Measurements from ENCODE around the gene NME3.

The NME3 gene

DNA sequence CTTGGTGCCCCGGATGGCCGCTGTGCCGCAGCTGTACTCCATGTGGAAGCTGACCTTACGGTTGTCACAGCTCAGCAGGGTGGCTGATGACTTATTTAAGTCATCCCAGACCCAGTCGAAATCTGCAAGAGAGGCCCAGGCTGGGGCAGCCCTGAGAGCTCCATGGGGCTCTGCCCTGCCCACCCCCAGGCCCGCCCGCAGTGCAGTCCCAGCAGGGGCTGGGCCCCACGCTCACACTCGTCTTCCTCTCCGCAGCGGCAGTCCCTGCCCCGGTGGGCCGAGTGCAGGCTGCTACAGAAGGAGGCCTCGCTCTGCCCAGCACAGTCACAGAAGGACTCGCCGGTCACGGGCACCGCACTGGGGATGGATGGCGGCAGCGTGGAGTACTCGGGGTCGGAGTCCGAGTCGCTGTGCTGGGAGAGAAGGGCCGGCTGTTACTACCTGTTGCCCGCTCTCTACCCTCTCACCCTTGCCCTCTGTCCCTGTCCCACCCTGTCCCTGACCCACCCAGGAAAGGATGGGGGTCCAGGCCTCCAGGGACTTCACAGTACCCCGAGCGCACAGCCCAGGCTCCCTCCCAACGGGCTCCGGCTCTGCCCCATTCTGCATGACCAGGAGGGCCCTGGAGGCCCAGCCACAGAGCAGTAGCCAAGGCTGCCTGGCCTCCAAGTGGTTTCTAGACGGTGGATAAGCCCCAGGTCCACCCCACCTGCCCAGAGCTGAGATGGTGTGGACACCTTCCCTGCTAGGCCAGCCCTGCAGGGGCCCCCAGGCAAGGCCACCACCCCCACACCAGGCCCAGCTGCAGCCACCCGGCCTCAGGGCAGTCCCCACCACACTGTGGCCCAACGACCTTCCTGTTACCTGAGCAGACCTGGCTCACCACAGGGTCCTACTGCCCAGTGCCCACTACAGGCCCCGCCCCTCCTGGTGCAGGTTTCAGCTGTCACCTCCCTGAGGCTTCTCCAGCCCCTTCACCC lies 7.1 kb upstream of the NME3 start:
- peaks cover 29 to 48% (median 41%) of the 10 kb centered on the region in 10 experiments for H3K4me1 ChIP-seq
- no peak overlapping the region for H3K4me3 ChIP-seq
- no peak overlapping the region for H3K27ac ChIP-seq
- no peaks in the 10 kb centered on the region for H3K9me3 ChIP-seq (replicated peaks in 1 of 11)
- H3K27me3 ChIP-seq: no peaks in the 10 kb centered on the region
- peaks cover 48 to 67% (median 60%) of the 10 kb centered on the region in 11 experiments for H3K36me3 ChIP-seq
- peaks cover 80 to 91% (median 83%) of the 10 kb centered on the region in 11 experiments for H4K20me1 ChIP-seq
- no peak overlapping the region for H3K4me2 ChIP-seq
- TF ChIP-seq Cebpa-rat (IDR thresholded peaks at IDR 0.05): no peak
- H3K9ac ChIP-seq: peak overlapping the region in 6 of 11 experiments; percentile 1 to 41 (median 24); a peak in 7 of 22 replicates

DNA sequence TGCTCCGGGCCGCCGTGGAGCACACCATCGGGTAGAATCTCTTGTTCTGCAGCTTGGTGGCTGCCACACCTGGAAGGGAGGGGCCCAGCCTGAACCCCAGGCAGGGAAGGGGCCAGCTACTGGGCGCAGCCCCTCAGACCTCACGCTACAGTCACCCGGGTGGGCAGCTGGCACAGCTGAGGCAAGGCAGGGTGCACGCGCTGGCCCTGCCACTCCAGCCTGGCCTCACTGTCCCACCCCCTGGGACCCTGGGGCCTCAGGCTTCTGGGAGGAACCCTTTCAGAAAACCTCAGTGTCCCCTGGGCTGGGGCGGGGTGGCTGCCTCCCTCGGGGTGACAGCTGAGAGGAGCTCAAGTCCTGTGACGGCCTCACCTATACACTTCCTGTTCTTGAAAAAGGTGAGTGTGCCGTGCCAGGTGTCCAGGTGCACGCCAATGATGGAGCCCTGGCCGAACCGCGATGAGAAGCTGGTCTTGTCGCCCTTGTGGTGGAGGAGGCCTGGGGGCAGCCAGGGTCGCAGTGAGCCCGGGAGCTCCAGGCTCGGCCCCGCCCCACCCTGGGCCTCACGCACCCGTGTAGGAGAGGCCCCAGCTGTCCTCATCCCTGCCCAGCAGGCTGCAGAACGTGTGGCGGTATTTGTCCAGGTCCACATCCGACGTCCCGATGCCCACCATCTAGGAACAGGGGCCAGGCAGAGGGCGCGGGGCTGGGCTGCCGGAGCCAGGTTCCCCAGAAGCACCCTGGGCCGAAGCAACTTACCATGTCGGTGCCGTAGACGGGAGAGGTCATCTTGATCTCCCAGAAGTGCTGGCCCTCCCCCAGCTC lies 6.2 kb upstream of the NME3 start:
- Histone ChIP-seq H3K9ac (peak overlapping the region in 6 of 11 experiments; percentile 11 to 54 (median 29); a peak in 4 of 22 replicates), H3K27ac (no peak overlapping the region), H3K4me3 (no peak overlapping the region), H3K4me2 (no peak overlapping the region), H3K9me3 (replicated peaks in 1 of 11) (no peaks in the 10 kb centered on the region), H3K4me1 (peaks cover 28 to 47% (median 41%) of the 10 kb centered on the region in 10 experiments), H3K27me3 (no peaks in the 10 kb centered on the region), H3K36me3 (peaks cover 48 to 67% (median 60%) of the 10 kb centered on the region in 11 experiments), H4K20me1 (peaks cover 80 to 89% (median 83%) of the 10 kb centered on the region in 11 experiments)
- TF ChIP-seq Cebpa-rat (IDR thresholded peaks at IDR 0.05): no peak

- no peak overlapping the region for H3K27ac ChIP-seq
- no peaks in the 10 kb centered on the region for H3K27me3 ChIP-seq
- no peak for TF ChIP-seq Cebpa-rat (IDR thresholded peaks at IDR 0.05)
- peak overlapping the region in 7 of 11 experiments; percentile 13 to 54 (median 32); a peak in 6 of 22 replicates for H3K9ac ChIP-seq
- peaks cover 76 to 93% (median 82%) of the 10 kb centered on the region in 11 experiments for H4K20me1 ChIP-seq
- peaks cover 28 to 47% (median 41%) of the 10 kb centered on the region in 10 experiments for H3K4me1 ChIP-seq
- no peaks in the 10 kb centered on the region for H3K9me3 ChIP-seq (replicated peaks in 1 of 11)
- H3K36me3 ChIP-seq: peaks cover 48 to 67% (median 60%) of the 10 kb centered on the region in 11 experiments
- no peak overlapping the region for H3K4me2 ChIP-seq
- no peak overlapping the region for H3K4me3 ChIP-seq
Observed at GRCh38 chr16:1776991-1777374, 5.6 kb upstream of the NME3 start.

GRCh38 chr16:1776672-1776955 lies 5.3 kb upstream of the NME3 start:
- H3K27me3 ChIP-seq: no peaks in the 10 kb centered on the region
- peaks cover 48 to 68% (median 60%) of the 10 kb centered on the region in 11 experiments for H3K36me3 ChIP-seq
- H3K4me3 ChIP-seq: no peak overlapping the region
- TF ChIP-seq Cebpa-rat (IDR thresholded peaks at IDR 0.05): no peak
- H3K4me2 ChIP-seq: peak overlapping the region in 2 of 11 experiments; percentile 7 to 26; a peak in 2 of 22 replicates
- peaks cover 26 to 46% (median 39%) of the 10 kb centered on the region in 10 experiments for H3K4me1 ChIP-seq
- H3K9ac ChIP-seq: peak overlapping the region in 7 of 11 experiments; percentile 13 to 54 (median 32); a peak in 6 of 22 replicates
- H3K9me3 ChIP-seq (replicated peaks in 1 of 11): no peaks in the 10 kb centered on the region
- peaks cover 73 to 92% (median 79%) of the 10 kb centered on the region in 11 experiments for H4K20me1 ChIP-seq
- H3K27ac ChIP-seq: no peak overlapping the region

DNA sequence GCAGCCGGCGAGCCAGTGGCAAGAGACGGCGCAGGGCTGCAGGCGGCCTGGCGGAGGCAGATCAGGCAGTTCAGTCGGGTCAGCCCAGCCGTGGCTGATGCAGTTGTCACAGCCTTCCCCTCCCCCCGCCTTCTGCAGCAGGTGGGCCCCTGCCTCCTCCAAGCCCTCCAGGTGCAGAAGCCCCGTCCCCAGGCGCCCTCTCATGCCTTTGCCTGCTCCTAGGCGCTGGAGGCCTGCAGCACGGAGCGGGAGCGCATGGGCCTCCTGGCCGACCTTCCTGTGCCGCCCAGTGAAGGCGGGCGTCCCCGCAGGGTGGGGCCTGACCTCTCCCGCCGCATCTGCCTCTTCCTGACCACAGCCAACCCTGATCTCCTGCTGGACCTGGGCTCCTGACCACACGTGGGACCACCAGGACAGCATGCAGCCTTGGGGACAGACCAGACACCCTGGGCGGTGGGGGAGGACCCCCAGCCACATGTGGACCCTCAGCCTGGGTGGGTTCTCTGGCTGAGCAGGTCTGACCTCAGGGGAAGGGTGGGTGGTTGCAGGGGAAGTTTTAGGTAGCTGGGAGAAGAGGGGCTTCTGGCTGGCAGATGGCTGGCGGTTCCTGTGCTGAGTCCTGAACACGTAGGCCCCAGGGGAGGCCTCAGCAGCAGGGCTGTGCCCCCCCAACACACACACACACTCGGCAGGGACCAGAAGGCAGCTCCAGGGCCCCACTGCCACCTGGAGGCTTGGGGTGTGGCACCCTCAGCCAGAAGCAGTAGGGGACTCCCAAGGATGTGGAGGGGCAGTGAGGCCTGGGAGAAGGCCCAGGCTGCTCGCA lies 4.7 kb upstream of the NME3 start:
- Histone ChIP-seq H3K4me2 (peak overlapping the region in 5 of 11 experiments; percentile 1 to 100 (median 26); a peak in 3 of 22 replicates), H3K4me3 (no peak overlapping the region), H3K27me3 (no peaks in the 10 kb centered on the region), H3K9me3 (replicated peaks in 1 of 11) (no peaks in the 10 kb centered on the region), H4K20me1 (peaks cover 67 to 86% (median 73%) of the 10 kb centered on the region in 11 experiments), H3K9ac (peak overlapping the region in 6 of 11 experiments; percentile 18 to 98 (median 74); a peak in 7 of 22 replicates), H3K36me3 (peaks cover 48 to 67% (median 59%) of the 10 kb centered on the region in 11 experiments), H3K4me1 (peaks cover 21 to 41% (median 33%) of the 10 kb centered on the region in 10 experiments), H3K27ac (no peak overlapping the region)
- TF ChIP-seq Cebpa-rat (IDR thresholded peaks at IDR 0.05): no peak

DNA sequence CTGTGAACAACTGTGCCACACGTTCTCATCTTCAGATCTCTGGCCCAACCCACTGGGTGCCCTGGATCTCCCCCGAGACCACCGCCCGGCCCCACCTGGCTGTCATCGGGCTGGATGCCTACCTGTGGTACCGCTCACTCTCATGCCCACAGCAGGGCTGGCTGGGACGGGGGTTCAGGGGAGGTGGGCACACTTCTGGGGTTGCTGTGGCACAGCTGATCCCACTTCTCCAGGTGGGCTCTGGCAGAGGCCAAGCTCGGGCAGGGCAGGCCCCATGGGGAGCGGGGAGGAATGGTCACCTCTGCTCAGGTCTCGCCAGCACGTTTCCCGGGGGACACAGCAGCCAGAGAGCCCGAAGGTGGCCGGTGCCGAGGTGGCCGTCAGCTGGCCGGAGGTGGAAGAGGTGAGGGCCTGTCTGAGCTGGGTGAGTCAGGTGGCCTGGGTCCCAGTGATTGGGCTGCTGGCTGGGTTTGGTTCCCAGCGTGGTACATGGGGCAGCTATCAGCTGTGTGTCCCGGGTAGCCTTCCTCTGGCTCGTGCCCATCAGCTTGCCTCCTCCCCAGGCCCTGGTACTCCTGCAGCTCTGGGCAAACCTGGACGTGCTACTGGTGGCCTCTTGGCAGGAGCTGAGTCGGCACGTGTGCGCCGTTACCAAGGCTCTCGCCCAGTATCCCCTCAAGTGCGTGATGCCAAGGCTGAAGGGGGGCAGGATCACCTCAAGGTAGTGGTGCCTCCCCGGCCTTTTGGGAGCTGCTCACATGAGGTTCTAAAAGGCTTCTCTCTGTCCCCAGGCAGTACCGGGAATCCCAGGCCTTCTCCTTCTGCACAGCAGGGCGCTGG lies 3.9 kb upstream of the NME3 start:
- Histone ChIP-seq H3K4me2 (peak overlapping the region; percentile 96 to 100 (median 99)), H3K9ac (peak overlapping the region; percentile 92 to 98 (median 96); a peak in 21 of 22 replicates), H4K20me1 (peaks cover 63 to 88% (median 72%) of the 10 kb centered on the region in 11 experiments), H3K4me3 (peak overlapping the region in 6 of 10 experiments; percentile 82 to 97 (median 92); a peak in 7 of 20 replicates), H3K36me3 (peaks cover 41 to 63% (median 51%) of the 10 kb centered on the region in 11 experiments), H3K27me3 (no peaks in the 10 kb centered on the region), H3K27ac (peak overlapping the region in 2 of 11 experiments; percentile 94; a peak in 4 of 22 replicates), H3K4me1 (peaks cover 25 to 44% (median 34%) of the 10 kb centered on the region in 10 experiments), H3K9me3 (replicated peaks in 1 of 11) (no peaks in the 10 kb centered on the region)
- no peak for TF ChIP-seq Cebpa-rat (IDR thresholded peaks at IDR 0.05)

GRCh38 chr16:1774448-1774780 lies 3.1 kb upstream of the NME3 start:
- TF ChIP-seq Cebpa-rat (IDR thresholded peaks at IDR 0.05): no peak
- Histone ChIP-seq H3K4me2 (peak overlapping the region; percentile 96 to 100 (median 99)), H3K4me1 (peaks cover 28 to 48% (median 35%) of the 10 kb centered on the region in 10 experiments), H3K36me3 (peaks cover 34 to 63% (median 51%) of the 10 kb centered on the region in 11 experiments), H3K4me3 (peak overlapping the region; percentile 82 to 97 (median 94)), H3K27me3 (no peaks in the 10 kb centered on the region), H3K9me3 (replicated peaks in 1 of 11) (no peaks in the 10 kb centered on the region), H3K9ac (peak overlapping the region; percentile 92 to 98 (median 96)), H3K27ac (peak overlapping the region in 10 of 11 experiments; percentile 12 to 96 (median 94); a peak in 18 of 22 replicates), H4K20me1 (peaks cover 58 to 88% (median 72%) of the 10 kb centered on the region in 11 experiments)

Data from BLaER1 treated with 17β-estradiol and CSF1 and Interleukin-3, amounts not matched to agents 10 nM and 100 nM (cell line).